Fibroblast of mammary gland (primary cell): Measurements from ENCODE around the gene HES3.

ENCODE experiments used
- DNase-seq: peaks from one replicate; pipeline ENCODE4 v3.0.0-alpha.2; 2010; ENCODE audit warnings: low read depth
- H3K4me3 ChIP-seq: 2 replicates; pipeline ENCODE4 v1.5.1; 2011; ENCODE audit warnings: low read depth, mild to moderate bottlenecking, low read length, moderate library complexity; ENCODE audit not compliant: control insufficient read depth
- TF ChIP-seq, protein P1 (sequence below): conservative IDR thresholded peaks from 2 replicates; pipeline ENCODE4 v1.5.1; 2011; ENCODE audit warnings: low read depth, low read length, inconsistent platforms; ENCODE audit not compliant: control insufficient read depth, insufficient read depth

HES3 gene

GRCh38 chr1:6294080-6294889 is 50.3 kb downstream of the HES3 start:
- DNase-seq, result no peak
- no peak overlapping the region for H3K4me3 ChIP-seq
- TF ChIP-seq, protein P1, sequence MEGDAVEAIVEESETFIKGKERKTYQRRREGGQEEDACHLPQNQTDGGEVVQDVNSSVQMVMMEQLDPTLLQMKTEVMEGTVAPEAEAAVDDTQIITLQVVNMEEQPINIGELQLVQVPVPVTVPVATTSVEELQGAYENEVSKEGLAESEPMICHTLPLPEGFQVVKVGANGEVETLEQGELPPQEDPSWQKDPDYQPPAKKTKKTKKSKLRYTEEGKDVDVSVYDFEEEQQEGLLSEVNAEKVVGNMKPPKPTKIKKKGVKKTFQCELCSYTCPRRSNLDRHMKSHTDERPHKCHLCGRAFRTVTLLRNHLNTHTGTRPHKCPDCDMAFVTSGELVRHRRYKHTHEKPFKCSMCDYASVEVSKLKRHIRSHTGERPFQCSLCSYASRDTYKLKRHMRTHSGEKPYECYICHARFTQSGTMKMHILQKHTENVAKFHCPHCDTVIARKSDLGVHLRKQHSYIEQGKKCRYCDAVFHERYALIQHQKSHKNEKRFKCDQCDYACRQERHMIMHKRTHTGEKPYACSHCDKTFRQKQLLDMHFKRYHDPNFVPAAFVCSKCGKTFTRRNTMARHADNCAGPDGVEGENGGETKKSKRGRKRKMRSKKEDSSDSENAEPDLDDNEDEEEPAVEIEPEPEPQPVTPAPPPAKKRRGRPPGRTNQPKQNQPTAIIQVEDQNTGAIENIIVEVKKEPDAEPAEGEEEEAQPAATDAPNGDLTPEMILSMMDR, result no peak

- H3K4me3 ChIP-seq, result no peak overlapping the region
- TF ChIP-seq, protein P1, result no peak
- no peak for DNase-seq
Observed at GRCh38 chr1:6294890-6295556, 51.0 kb downstream of the HES3 start.
